ENCODE data around the gene CFAP77. TPM values are rescaled to one million over a fixed set of nuclear protein-coding genes. Genes with fewer than 3 reads are reported as not detected.

CFAP77 gene
- total and polyA plus RNA-seq, 10 of the 15 experiments (the other 5 are each of a cell fraction or from before 2014, with no cell fraction given) = 0.33 TPM; not detected in 9

DNA sequence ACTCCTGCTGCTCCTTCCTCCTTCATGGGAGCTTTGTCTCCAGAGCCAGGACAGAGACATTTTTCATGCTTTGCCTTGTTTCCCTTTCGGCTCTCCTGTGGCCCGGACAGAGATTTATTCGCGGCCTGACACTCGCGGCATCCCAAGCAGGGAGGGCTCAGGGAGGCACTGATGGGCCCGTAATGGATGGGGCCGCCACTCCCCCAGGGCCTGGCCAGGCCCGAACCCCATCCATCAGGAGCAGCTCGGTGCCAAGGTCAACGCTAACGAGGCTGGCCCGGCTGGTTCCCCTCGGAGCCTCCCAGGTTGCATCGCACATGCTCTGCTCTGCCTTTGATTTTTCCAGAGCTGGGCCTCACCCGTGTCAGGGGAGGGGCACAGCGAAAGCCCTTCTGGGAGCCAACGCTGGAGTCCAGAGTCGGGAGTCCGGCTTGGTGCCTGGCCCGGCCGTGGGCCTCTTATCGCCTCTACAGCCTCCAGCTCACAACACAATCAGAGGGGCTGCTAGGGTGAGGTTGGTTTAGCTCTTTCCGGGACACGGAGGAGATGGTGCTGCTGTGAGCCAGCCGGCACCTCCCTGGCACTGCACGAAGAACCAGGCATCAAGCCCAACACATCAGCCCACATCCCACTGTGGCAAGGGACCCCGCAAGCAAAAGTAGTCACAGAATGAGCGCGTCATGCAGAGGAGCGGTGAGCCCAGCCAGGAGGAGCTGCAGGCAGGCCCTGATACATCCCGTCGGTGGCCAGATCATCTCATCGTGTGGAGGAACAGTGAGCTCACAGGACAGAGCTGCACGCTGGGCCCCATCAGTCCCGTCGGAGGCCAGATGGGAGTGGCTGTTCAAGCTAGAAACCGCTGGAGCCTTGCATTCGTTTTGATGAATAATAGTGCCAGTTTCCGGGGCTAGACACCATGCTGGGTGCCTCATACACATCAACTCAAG, 100.2 kb downstream of the CFAP77 start (continued):
- TF ChIP-seq HDGF (IDR thresholded peaks at IDR 0.05) = no peak
- no peak for TF ChIP-seq ATF7 (IDR thresholded peaks at IDR 0.05; ENCODE audit: low read depth)
- TF ChIP-seq ESRRA (IDR thresholded peaks at IDR 0.05; ENCODE audit: low read length) = no peak

DNA sequence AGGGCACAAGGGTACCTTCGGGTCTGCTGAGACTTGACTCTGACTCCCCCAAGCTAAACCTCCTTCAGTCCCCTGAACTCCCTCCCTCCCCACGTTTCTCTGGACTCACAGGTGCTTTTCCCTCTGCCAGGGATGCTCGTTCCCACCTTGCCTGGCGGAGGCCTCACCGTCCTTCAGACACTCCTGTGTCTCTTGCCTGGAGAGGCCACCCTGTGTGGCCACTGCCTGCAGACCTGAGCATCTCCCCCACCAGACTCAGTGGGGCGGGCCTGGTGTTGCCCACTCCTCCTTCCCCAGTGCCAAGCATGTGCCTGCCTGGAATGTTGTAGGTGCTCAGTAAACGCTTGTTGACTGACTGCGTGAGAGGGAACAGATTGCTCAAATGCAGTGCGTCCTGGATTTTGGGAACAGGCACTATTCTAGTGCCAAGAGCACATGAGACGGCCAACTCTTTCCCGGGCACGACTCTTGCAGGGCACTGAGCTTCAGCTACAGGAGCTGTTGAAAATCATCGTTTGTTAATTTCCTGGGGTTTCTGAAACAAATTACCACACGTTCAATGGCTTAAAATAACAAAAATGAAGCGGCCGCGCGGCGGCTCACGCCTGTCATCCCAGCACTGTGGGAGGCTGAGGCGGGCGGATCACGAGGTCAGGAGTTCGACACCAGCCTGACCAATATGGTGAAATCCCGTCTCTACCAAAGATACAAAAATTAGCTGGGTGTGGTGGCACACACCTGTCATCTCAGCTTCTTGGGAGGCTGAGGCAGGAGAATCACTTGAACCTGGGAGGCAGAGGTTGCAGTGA, 101.4 kb downstream of the CFAP77 start:
- no TSS peak for BruUV-seq (replicated peaks)
- DNase-seq (ENCODE audit: low read depth, low spot score) (no peak), FAIRE-seq (no peak), ATAC-seq (no peak)
- in situ Hi-C loops (cut with MboI) (no loop called here), intact Hi-C loops (cut with micrococcal nuclease; ENCODE audit: unreplicated experiment) (no loop called here)
- H3K9ac ChIP-seq (ENCODE audit: control insufficient read depth, insufficient read depth, low read length) = no peak overlapping the region
- ChIA-PET CTCF (no interaction called here), RAD21 (ENCODE audit: unreplicated experiment) (no interaction called here), SMC1A (ENCODE audit: uncharacterized antibody, unreplicated experiment) (no interaction called here), POLR2A (no interaction called here)
- H3K79me2 ChIP-seq (ENCODE audit: control insufficient read depth, insufficient read depth, low read length) = no peaks in the 10 kb centered on the region
- no peaks in the 10 kb centered on the region for H3K36me3 ChIP-seq (ENCODE audit: control insufficient read depth in 2 of 2, insufficient read depth in 2 of 2, low read length in 1 of 2)
- WGBS (ENCODE audit: insufficient coverage, insufficient replicate concordance, low lambda C conversion rate, missing lambda C conversion rate) = 46% methylated on average over 25 of the region's 25 CpGs
- no peaks in the 10 kb centered on the region for H3K9me3 ChIP-seq (replicated peaks; ENCODE audit: control insufficient read depth, insufficient read depth, low read length)
- no peak overlapping the region for H3K4me3 ChIP-seq
- H2AFZ ChIP-seq (ENCODE audit: control insufficient read depth, low read depth, low read length) = no peak overlapping the region
- TF ChIP-seq, protein P1, sequence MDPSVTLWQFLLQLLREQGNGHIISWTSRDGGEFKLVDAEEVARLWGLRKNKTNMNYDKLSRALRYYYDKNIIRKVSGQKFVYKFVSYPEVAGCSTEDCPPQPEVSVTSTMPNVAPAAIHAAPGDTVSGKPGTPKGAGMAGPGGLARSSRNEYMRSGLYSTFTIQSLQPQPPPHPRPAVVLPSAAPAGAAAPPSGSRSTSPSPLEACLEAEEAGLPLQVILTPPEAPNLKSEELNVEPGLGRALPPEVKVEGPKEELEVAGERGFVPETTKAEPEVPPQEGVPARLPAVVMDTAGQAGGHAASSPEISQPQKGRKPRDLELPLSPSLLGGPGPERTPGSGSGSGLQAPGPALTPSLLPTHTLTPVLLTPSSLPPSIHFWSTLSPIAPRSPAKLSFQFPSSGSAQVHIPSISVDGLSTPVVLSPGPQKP (IDR thresholded peaks at IDR 0.05; ENCODE audit: low read depth, low read length) = no peak
- TF ChIP-seq KLF5 (IDR thresholded peaks at IDR 0.05; ENCODE audit: partially characterized antibody) (no peak), STAT3 (IDR thresholded peaks at IDR 0.05; ENCODE audit: low read depth, low read length) (no peak), ZNF24 (IDR thresholded peaks at IDR 0.05) (no peak), TCF7 (IDR thresholded peaks at IDR 0.05; ENCODE audit: borderline replicate concordance) (no peak), MYC (IDR thresholded peaks at IDR 0.05; ENCODE audit: insufficient read depth, insufficient read length, insufficient replicate concordance, low read length, severe bottlenecking) (no peak), CHD1 (IDR thresholded peaks at IDR 0.05; ENCODE audit: low read depth, low read length) (no peak), KDM1A (IDR thresholded peaks at IDR 0.05; ENCODE audit: borderline replicate concordance) (no peak), MEF2A (IDR thresholded peaks at IDR 0.05; ENCODE audit: insufficient read depth, low read depth, low read length) (no peak)
- TF ChIP-seq, protein P2, sequence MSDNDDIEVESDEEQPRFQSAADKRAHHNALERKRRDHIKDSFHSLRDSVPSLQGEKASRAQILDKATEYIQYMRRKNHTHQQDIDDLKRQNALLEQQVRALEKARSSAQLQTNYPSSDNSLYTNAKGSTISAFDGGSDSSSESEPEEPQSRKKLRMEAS (IDR thresholded peaks at IDR 0.05; ENCODE audit: low read depth, low read length) = no peak
- TF ChIP-seq, protein P3, sequence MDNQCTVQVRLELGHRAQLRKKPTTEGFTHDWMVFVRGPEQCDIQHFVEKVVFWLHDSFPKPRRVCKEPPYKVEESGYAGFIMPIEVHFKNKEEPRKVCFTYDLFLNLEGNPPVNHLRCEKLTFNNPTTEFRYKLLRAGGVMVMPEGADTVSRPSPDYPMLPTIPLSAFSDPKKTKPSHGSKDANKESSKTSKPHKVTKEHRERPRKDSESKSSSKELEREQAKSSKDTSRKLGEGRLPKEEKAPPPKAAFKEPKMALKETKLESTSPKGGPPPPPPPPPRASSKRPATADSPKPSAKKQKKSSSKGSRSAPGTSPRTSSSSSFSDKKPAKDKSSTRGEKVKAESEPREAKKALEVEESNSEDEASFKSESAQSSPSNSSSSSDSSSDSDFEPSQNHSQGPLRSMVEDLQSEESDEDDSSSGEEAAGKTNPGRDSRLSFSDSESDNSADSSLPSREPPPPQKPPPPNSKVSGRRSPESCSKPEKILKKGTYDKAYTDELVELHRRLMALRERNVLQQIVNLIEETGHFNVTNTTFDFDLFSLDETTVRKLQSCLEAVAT (IDR thresholded peaks at IDR 0.05) = no peak
- peaks cover 0 to 2% of the 10 kb centered on the region in 2 experiments; a peak in 2 of 4 replicates for H3K27me3 ChIP-seq (replicated peaks in 1 of 2; ENCODE audit: control insufficient read depth in 2 of 2, insufficient read depth in 2 of 2, low read length in 1 of 2)
- no peak overlapping the region for H3K4me2 ChIP-seq (ENCODE audit: control insufficient read depth, insufficient read depth)
- no peaks in the 10 kb centered on the region for H4K20me1 ChIP-seq (ENCODE audit: control insufficient read depth, insufficient read depth)
- H3K4me1 ChIP-seq (ENCODE audit: control insufficient read depth, insufficient read depth, low read length) = no peaks in the 10 kb centered on the region
- no peak overlapping the region for H3K27ac ChIP-seq (ENCODE audit: control insufficient read depth, insufficient read depth)
